B cell (primary cell): Measurements from ENCODE around the gene SLC16A9. TPM values are rescaled to one million over a fixed set of nuclear protein-coding genes. Genes with fewer than 3 reads are reported as not detected.

ENCODE experiments used
- ATAC-seq: fragments of 200-7000 bp; cut with Tn5 transposase; one replicate; pipeline ENCODE4 v1.10.0; 2021; ENCODE audit warnings: low read depth, mild to moderate bottlenecking, moderate number of reproducible peaks, moderate library complexity
- CTCF ChIA-PET: fragments of 350-600 bp; sonication (Branson Sonifier 250); formaldehyde crosslinking; loops from one replicate; lab custom pipeline; 2021; ENCODE audit warnings: antibody characterized with exemption, inconsistent platforms; lab: Charles Lee
- POLR2A ChIA-PET: fragments of 350-600 bp; sonication (Branson Sonifier 250); formaldehyde crosslinking; loops from one replicate; lab custom pipeline; 2021; ENCODE audit warnings: antibody characterized with exemption; lab: Charles Lee
- DNase-seq: peaks from one replicate; pipeline ENCODE4 v3.0.0; 2013
- H2AFZ ChIP-seq: 2 replicates; pipeline ENCODE4 v1.6.1; 2012; ENCODE audit warnings: mild to moderate bottlenecking, low read depth, low read length; ENCODE audit not compliant: insufficient read depth, poor library complexity, severe bottlenecking
- H3K27ac ChIP-seq, 2 donors: 1 replicate in 1 of 2; 2 replicates in 1 of 2; pipeline ENCODE4 v1.5.1; 2012 to 2013; ENCODE audit warnings: low read length in 2 of 2, mild to moderate bottlenecking in 2 of 2, moderate library complexity in 1 of 2
- H3K27me3 ChIP-seq, 4 experiments: fragments of 200-600 bp in 1 of 4; sonication (generic) in 1 of 4; replicated peaks in 1 of 4; 1 replicate in 2 of 4; 2 replicates in 2 of 4; pipeline versions ENCODE4 v1.6.1 to v1.7.0; 2013 to 2016; ENCODE audit warnings: low read length in 3 of 4, mild to moderate bottlenecking in 2 of 4, mixed read lengths in 1 of 4, moderate library complexity in 1 of 4; ENCODE audit not compliant: insufficient read depth in 4 of 4, control insufficient read depth in 3 of 4; ENCODE audit errors: control extremely low read depth in 1 of 4
- H3K36me3 ChIP-seq, 2 experiments: replicated peaks in 1 of 2; 1 replicate in 1 of 2; 2 replicates in 1 of 2; pipeline versions ENCODE4 v1.6.1 to v1.7.1; 2013; ENCODE audit warnings: low read length in 1 of 2; ENCODE audit not compliant: insufficient read depth in 2 of 2, control insufficient read depth in 1 of 2; ENCODE audit errors: control extremely low read depth in 1 of 2, extremely low read depth in 1 of 2
- H3K4me1 ChIP-seq, 2 donors: fragments of 200-600 bp in 1 of 2; sonication (generic) in 1 of 2; 1 replicate in 1 of 2; 2 replicates in 1 of 2; pipeline versions ENCODE4 v1.5.1 to v1.6.1; 2013 to 2017; ENCODE audit warnings: low read length in 2 of 2; ENCODE audit not compliant: control insufficient read depth in 2 of 2, insufficient read depth in 2 of 2
- H3K4me2 ChIP-seq: replicated peaks from 2 replicates; pipeline ENCODE3; 2012; ENCODE audit warnings: mild to moderate bottlenecking, low read depth, low read length; ENCODE audit not compliant: poor library complexity, severe bottlenecking
- H3K4me3 ChIP-seq, 5 experiments: fragments of 200-600 bp in 1 of 5; sonication (generic) in 1 of 5; 1 replicate in 3 of 5; 2 replicates in 2 of 5; pipeline versions ENCODE4 v1.5.1 to v1.7.0; 2011 to 2016; ENCODE audit warnings: low read length in 4 of 5, mild to moderate bottlenecking in 4 of 5, low read depth in 2 of 5, control low read depth in 1 of 5, moderate library complexity in 1 of 5; ENCODE audit not compliant: insufficient read depth in 1 of 5; ENCODE audit errors: control extremely low read depth in 1 of 5, extremely low read depth in 1 of 5
- H3K79me2 ChIP-seq: fragments of 200-600 bp; sonication (generic); one replicate; pipeline ENCODE4 v1.6.0; 2016; ENCODE audit warnings: low read length; ENCODE audit not compliant: control insufficient read depth, insufficient read depth
- H3K9ac ChIP-seq: fragments of 200-600 bp; sonication (generic); 2 replicates; pipeline ENCODE4 v1.6.1; 2017; ENCODE audit warnings: mild to moderate bottlenecking, low read length, moderate library complexity
- H3K9me3 ChIP-seq, 3 donors: one replicate each; pipeline versions ENCODE4 v1.6.1 to v1.7.1; 2013; ENCODE audit warnings: low read length in 2 of 3; ENCODE audit not compliant: control insufficient read depth in 2 of 3, insufficient read depth in 1 of 3; ENCODE audit errors: control extremely low read depth in 1 of 3
- H4K20me1 ChIP-seq: 2 replicates; pipeline ENCODE4 v1.6.0; 2012; ENCODE audit warnings: mild to moderate bottlenecking, low read length; ENCODE audit not compliant: insufficient read depth, control insufficient read depth, poor library complexity, severe bottlenecking
- H3K27ac Mint-ChIP-seq: one replicate; pipeline ENCODE4 v1.8.0; 2021; ENCODE audit warnings: mixed read lengths
- H3K27me3 Mint-ChIP-seq: one replicate; pipeline ENCODE4 v1.8.0; 2021; ENCODE audit warnings: mixed read lengths
- H3K4me1 Mint-ChIP-seq: one replicate; pipeline ENCODE4 v1.8.0; 2021; ENCODE audit warnings: mixed read lengths
- H3K4me3 Mint-ChIP-seq: one replicate; pipeline ENCODE4 v1.8.0; 2021; ENCODE audit warnings: mixed read lengths
- H3K9me3 Mint-ChIP-seq: one replicate; pipeline ENCODE4 v1.8.0; 2022; ENCODE audit warnings: mixed read lengths; ENCODE audit not compliant: insufficient read depth
- CTCF ChIP-seq: fragments of 200-600 bp; IDR thresholded peaks from one replicate; pipeline ENCODE4 v1.8.0; 2022; ENCODE audit warnings: antibody characterized with exemption, mild to moderate bottlenecking
- EZH2 ChIP-seq: IDR thresholded peaks from 2 replicates; pipeline ENCODE4 v1.6.1; 2012; ENCODE audit warnings: borderline replicate concordance, low read depth, mild to moderate bottlenecking, moderate library complexity, low read length; ENCODE audit not compliant: insufficient read depth, poor library complexity, severe bottlenecking
- WGBS: methylation state at CpG from one replicate; pipeline ENCODE4 v1.1.5; 2013; ENCODE audit warnings: missing lambda C conversion rate; ENCODE audit not compliant: insufficient coverage; 5-methylcytosine and 5-hydroxymethylcytosine counted together
- intact Hi-C: fragments of 100-400 bp; cut with micrococcal nuclease; formaldehyde crosslinking; loops from one replicate; pipeline ENCODE4 v1.10.0; 2022
- polyA plus RNA-seq: library from polyadenylated mRNA; depleted of rRNA; stranded (reverse); fragments of >200 nt; gene quantifications from 2 replicates; pipeline ENCODE4 v1.2.3, GENCODE V29; 2012
- total RNA-seq, 2 donors: library from RNA; stranded (reverse); fragments of 120-200 nt in 1 of 2; gene quantifications; 1 replicate in 1 of 2; 2 replicates in 1 of 2; pipeline versions ENCODE4 v1.2.3 to v1.2.4, GENCODE V29; 2013 to 2022

The SLC16A9 gene
- total and polyA plus RNA-seq, 2 donors (not counting 1 experiment from before 2014, with no cell fraction given): 0.04 TPM; not detected in 1

- CTCF ChIA-PET: interaction anchor here (1.7 kb wide), 1 partner anchor 10 kb away, joined by 5 read pairs; no protein-coding TSS in a partner anchor
- Mint-ChIP-seq H3K9me3 (no peaks in the 10 kb centered on the region), H3K27me3 (no peaks in the 10 kb centered on the region), H3K27ac (no peak overlapping the region), H3K4me1 (peaks cover 28% of the 10 kb centered on the region), H3K4me3 (no peak overlapping the region)
- H3K27ac ChIP-seq: no peak overlapping the region
- TF ChIP-seq CTCF (no peak), EZH2 (no peak)
- no peak overlapping the region for H3K4me3 ChIP-seq
- intact Hi-C loops: no loop called here
- ATAC-seq (no peak), DNase-seq (no peak)
- H3K36me3 ChIP-seq: no peaks in the 10 kb centered on the region
- peaks cover 0 to 3% (median 1%) of the 10 kb centered on the region in 3 donors for H3K9me3 ChIP-seq
- POLR2A ChIA-PET: no interaction called here
- no peaks in the 10 kb centered on the region for H3K27me3 ChIP-seq
- H3K4me2 ChIP-seq: no peak overlapping the region
- H4K20me1 ChIP-seq: no peaks in the 10 kb centered on the region
- H3K9ac ChIP-seq: no peak overlapping the region
- H2AFZ ChIP-seq: peak overlapping the region; percentile 25
- no CpG with 5 or more reads among the region's 1 CpG for WGBS
- H3K79me2 ChIP-seq: no peaks in the 10 kb centered on the region
- H3K4me1 ChIP-seq: peaks cover 15 to 19% of the 10 kb centered on the region in 2 donors
These were observed 39.4 kb downstream of the SLC16A9 start for GRCh38 chr10:59670269-59670668.

GRCh38 chr10:59668096-59668495 lies 41.6 kb downstream of the SLC16A9 start:
- H3K4me2 ChIP-seq: no peak overlapping the region
- WGBS: 86% methylated on average over 3 of the region's 4 CpGs
- H3K27me3 ChIP-seq: no peaks in the 10 kb centered on the region
- CTCF ChIA-PET: no interaction called here
- no peak overlapping the region for H3K9ac ChIP-seq
- H3K27ac Mint-ChIP-seq: no peak overlapping the region
- H3K36me3 ChIP-seq: no peaks in the 10 kb centered on the region
- H3K9me3 Mint-ChIP-seq: no peaks in the 10 kb centered on the region
- H3K27me3 Mint-ChIP-seq: no peaks in the 10 kb centered on the region
- H4K20me1 ChIP-seq: no peaks in the 10 kb centered on the region
- H2AFZ ChIP-seq: no peak overlapping the region
- H3K4me1 Mint-ChIP-seq: peaks cover 27% of the 10 kb centered on the region
- H3K4me3 ChIP-seq: no peak overlapping the region
- peaks cover 15 to 19% of the 10 kb centered on the region in 2 donors for H3K4me1 ChIP-seq
- intact Hi-C loops: no loop called here
- DNase-seq: no peak
- H3K27ac ChIP-seq: no peak overlapping the region
- H3K79me2 ChIP-seq: no peaks in the 10 kb centered on the region
- TF ChIP-seq EZH2 (no peak), CTCF (no peak)
- H3K4me3 Mint-ChIP-seq: no peak overlapping the region
- ATAC-seq: no peak
- peaks cover 0 to 4% (median 1%) of the 10 kb centered on the region in 3 donors for H3K9me3 ChIP-seq
- POLR2A ChIA-PET: no interaction called here
